Measurements from ENCODE around the gene BCAS3.

The BCAS3 gene

GRCh38 chr17:61208301-61209105, 530.9 kb downstream of the BCAS3 start (continued):
- TF ChIP-seq TSHZ2 (CRISPR knock-in tag; IDR thresholded peaks at IDR 0.05) (no peak), TOX (CRISPR knock-in tag; IDR thresholded peaks at IDR 0.05; ENCODE audit: borderline replicate concordance) (no peak), TCF4 (CRISPR knock-in tag; IDR thresholded peaks at IDR 0.05; ENCODE audit: borderline replicate concordance) (no peak), ZFP3 (CRISPR knock-in tag; IDR thresholded peaks at IDR 0.05) (no peak), ARNTL (CRISPR knock-in tag; IDR thresholded peaks at IDR 0.05; ENCODE audit: borderline replicate concordance, low read depth) (no peak), ZNF70 (CRISPR knock-in tag; IDR thresholded peaks at IDR 0.05) (no peak), CREB5 (CRISPR knock-in tag; IDR thresholded peaks at IDR 0.05; ENCODE audit: low read depth) (no peak), ISL1 (CRISPR knock-in tag; IDR thresholded peaks at IDR 0.05) (no peak), PPARA (CRISPR knock-in tag; IDR thresholded peaks at IDR 0.05; ENCODE audit: borderline replicate concordance) (no peak)

GRCh38 chr17:61209106-61209439, 531.4 kb downstream of the BCAS3 start:
- ATAC-seq, result no peak
- TF ChIP-seq CSRNP3 (CRISPR knock-in tag; IDR thresholded peaks at IDR 0.05), result no peak
- TF ChIP-seq ISL1 (CRISPR knock-in tag; IDR thresholded peaks at IDR 0.05), result no peak
- no peak for TF ChIP-seq ESRRG (CRISPR knock-in tag; IDR thresholded peaks at IDR 0.05)
- TF ChIP-seq CSDC2 (CRISPR knock-in tag; IDR thresholded peaks at IDR 0.05), result no peak
- no peak for TF ChIP-seq ZFP30 (CRISPR knock-in tag; IDR thresholded peaks at IDR 0.05)
- no peak for TF ChIP-seq ZNF565 (CRISPR knock-in tag; conservative IDR thresholded peaks at IDR 0.05; ENCODE audit: low read depth)
- TF ChIP-seq BACH2 (CRISPR knock-in tag; IDR thresholded peaks at IDR 0.05; ENCODE audit: borderline replicate concordance), result no peak
- no peak for TF ChIP-seq TSHZ2 (CRISPR knock-in tag; IDR thresholded peaks at IDR 0.05)
- no peak for TF ChIP-seq ZC3H10 (CRISPR knock-in tag; IDR thresholded peaks at IDR 0.05)
- TF ChIP-seq CREB5 (CRISPR knock-in tag; IDR thresholded peaks at IDR 0.05; ENCODE audit: low read depth), result no peak
- TF ChIP-seq PATZ1 (CRISPR knock-in tag; IDR thresholded peaks at IDR 0.05; ENCODE audit: borderline replicate concordance), result no peak
- no peak for TF ChIP-seq ARNTL (CRISPR knock-in tag; IDR thresholded peaks at IDR 0.05; ENCODE audit: borderline replicate concordance, low read depth)
- TF ChIP-seq ZFP3 (CRISPR knock-in tag; IDR thresholded peaks at IDR 0.05), result no peak
